ENCODE measurements around the gene FAM236C.
"Not testable (repeated sequence)": the region's sequence is repeated elsewhere in the genome, so short reads cannot be mapped to it uniquely, and the experiment has no call there.

The FAM236C gene

DNA sequence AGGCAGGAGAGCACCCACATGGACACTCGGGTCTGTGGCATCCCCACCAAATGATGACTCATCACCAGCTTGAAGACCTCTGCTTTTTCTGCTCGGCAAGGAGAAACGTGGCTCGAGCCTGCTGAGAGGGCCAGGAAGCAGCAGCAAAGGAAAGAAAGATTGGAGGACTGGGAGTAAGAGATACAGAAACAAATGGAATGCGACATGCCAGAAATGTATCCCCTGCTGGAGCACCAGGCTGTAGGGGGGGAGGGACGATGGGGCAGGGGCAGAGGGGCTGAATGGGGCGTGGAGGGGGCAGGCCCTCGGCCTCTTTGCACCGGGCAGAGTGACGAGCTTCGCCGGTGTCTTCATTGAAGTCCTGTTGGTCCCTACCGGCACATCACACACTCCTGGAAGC lies at the start of gene FAM236C:
Gene FAM236C (plus strand): TSS at position 301 of the 400 bp plus-strand sequence. CDS start 100 bp downstream, outside the sequence.
- DNase-seq, result not testable (repeated sequence)

DNA sequence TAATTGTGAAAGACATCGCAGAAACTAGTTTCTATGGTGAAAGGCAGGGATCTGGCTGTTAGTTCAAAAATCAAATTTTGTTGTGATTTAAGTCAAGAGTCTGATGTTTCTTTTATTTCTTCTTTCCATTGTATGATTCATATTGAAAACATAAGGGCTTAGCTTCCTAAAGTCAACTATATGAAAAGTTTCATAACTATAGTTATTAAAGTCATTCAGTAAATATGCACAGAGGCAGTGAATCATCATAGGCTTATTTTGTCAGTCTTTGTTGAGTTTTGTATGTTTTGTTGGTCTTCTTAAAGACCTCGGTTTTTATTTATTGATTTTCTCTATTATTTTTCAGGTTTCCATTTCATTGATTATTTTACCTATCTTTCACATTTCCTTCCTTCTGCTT lies 29.5 kb upstream of the FAM236C start:
- not testable (repeated sequence) for DNase-seq

DNA sequence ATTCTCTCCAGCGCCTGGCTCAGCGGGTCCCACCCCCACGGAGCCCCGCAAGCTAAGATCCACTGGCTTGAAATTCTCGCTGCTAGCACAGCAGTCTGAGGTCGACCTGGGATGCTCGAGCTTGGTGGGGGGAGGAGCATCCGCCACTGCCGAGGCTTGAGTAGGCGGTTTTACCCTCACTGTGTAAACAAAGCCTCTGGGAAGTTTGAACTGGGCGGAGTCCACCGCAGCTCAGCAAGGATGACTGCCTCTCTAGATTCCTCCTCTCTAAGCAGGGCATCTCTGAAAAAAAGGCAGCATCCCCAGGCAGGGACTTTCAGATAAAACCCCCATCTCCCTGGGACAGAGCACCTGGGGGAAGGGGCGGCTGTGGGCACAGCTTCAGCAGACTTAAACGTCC lies 22.7 kb upstream of the FAM236C start:
- not testable (repeated sequence) for DNase-seq

DNA sequence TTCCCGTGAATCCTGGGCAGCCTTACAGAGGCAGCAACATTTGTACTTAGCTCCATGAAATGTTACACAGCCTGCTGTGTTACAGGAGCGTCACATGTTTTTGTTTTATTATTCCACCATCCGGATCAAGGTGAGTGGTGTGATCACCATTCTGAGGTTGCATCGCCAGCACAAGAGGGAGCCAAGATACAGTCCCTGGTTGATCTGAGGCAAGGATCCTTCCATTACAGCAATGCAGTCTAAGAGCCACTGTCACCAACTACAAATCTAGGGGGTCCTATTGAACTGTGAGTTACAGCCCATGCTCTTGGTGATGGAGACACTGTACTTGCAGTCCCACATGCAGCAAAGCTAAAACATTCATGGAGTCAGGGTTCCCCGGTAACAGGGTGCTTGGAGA lies 3.7 kb downstream of the FAM236C start:
- DNase-seq, result not testable (repeated sequence)

DNA sequence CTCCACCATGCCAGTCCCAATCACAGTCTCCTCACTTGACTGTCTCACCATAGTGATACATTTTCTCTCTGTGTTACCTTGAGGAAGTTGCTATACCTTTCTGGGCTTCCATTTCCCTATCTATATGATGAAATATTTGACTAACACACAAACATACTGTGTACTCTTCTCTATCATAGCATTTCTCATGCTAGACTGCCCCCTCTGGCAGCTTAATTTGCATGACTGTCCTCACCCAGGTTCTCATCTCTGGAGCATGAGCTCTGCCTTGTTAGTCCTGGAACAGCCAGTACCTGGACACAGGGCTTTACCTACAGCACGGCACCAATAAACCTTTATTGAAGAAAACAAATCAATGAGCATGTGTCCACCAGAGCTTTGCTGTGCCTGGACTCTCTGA lies 19.9 kb downstream of the FAM236C start:
- DNase-seq, result not testable (repeated sequence)

DNA sequence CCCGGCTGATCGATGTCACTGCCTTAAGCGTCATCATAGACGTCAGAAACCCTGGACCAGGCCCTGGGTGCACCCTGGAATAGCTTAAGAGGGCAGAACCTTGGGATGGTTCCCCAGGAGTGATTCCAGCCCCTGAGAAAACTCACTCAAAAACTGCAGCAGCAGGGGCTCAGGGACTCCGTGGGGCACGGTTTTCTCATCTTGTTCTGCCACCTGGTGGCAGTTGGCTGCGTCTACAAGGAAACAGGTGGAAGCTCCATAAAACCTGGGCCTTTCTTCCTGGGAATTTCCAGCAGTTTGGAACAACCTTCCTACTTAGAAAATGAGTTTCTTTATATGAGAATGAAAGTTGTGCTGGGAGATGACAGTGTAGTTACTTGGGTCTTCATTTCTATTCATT lies 24.0 kb downstream of the FAM236C start:
- DNase-seq, result not testable (repeated sequence)

DNA sequence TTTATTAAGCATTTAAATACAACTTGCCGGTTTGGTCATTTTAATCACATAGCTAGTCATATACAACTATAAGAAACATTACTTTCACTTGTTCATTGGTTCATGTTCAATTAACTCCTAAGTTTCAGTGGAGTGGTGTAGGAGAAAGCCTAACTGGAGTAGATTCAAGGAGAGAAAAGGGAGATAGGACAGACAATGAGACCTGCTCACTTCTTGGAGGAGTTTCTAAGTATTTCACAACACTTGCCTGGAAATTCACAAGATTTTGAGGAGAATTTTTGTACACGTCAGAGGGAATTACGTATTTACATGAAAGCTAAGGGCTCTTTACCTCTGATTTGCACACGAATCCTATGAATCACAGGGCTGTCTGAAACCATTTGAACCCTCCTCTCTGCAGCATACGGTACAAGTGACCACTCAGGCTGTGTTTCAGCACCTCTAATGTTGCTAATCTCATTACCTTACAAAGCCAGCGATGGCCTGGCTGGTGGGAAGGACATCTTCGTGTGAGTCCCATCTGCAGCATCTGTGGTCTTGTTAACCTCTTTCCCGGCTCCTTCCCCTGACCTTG lies 24.6 kb downstream of the FAM236C start:
- DNase-seq, result not testable (repeated sequence)

DNA sequence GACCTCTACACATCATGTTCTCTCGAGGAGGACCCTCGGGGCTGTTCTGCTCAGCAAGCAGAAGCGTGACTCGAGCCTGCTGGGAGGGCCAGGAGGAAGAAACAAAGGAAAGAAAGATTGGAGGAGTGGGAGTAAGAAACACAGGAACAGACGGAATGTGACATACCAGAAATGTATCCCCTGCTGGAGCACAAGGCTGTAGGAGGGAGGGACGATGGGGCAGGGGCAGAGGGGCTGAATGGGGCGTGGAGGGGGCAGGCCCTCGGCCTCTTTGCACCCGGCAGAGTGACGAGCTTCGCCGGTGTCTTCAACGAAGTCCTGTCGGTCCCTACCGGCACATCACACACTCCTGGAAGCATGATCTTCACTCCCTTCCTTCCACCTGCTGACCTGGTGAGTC lies 25.5 kb downstream of the FAM236C start, which contains the start of gene FAM236A:
Gene FAM236A (plus strand): TSS at position 301 of the 400 bp plus-strand sequence. CDS start 57 bp downstream, at position 358.
- DNase-seq, result not testable (repeated sequence)

DNA sequence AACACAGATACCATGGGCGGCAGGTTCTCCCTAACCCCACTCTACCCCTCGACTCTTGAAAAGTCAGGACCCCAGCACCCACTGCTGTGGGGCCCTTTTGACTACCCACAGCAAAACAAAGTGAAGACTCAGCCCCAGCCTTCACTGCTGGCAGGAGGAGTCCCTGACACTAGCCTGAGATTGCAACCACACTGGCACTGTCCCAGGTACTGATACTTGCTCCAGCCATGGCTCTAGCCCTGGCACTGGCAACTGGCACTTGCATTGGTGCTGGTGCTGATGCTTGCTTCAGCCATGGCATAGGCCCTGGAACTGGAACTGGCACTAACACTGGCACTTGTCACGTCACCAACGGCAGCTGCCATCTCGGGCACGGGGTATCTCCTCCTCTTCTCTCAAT lies 29.9 kb downstream of the FAM236C start:
- not testable (repeated sequence) for DNase-seq

DNA sequence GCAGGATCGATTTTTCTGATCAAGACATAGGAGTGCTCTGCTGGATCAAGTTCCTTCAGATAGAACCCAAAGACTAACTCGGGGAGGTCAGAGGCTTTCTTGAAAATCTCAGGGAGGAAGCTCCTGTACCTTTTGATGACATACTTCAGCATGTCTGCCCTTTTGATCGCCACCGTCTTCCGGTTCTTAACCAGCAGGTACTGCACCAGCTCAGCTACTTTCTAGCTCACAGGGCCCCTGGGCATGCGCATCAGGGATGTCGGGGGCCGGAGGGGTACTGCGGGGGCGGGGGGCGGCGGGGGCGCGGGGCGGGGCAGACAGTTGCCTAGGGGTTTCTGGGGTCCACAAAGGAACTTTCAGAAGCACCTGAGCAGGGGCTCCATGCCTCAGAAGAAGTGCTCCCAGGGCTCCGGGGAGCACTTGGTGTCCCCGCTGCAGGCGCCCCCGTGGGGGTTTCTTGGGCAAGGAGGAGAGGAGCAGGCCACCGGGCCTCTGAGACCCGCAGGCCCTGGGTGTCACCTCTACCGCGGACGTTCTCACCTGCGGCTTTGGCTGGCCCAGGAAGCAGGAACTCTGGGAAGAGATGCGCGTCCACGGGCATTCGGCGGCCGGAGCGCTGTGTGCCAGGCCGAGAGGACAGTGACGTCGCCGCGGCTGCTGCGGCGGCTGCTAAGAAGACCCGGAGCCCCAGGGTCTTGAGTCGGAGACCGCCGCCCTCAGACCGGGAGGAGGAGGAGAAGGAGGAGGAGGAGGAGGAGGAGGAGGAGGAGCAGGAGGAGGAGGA lies 30.8 kb downstream of the FAM236C start:
- not testable (repeated sequence) for DNase-seq

DNA sequence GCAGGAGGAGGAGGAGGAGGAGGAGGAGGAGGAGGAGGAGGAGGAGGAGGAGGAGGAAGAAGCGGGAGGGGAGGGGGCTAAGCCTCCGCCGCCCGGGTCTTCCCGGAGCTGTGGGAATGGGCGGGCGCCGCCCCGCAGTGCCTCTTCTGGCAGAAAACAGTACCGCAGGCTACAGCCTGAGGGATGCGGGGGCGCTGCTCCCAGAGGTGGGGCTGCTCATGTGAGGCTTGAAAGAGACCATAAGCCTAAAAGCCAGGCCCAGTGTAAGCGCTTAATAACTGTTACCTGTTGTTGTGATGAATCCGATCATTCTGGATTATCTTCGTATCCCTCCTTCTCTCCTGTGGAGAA lies 31.4 kb downstream of the FAM236C start, which contains the start of gene DMRTC1:
Gene DMRTC1 (minus strand): TSS at position 19 of the 351 bp plus-strand sequence. CDS start 68,143 bp downstream, outside the sequence.
- not testable (repeated sequence) for DNase-seq

DNA sequence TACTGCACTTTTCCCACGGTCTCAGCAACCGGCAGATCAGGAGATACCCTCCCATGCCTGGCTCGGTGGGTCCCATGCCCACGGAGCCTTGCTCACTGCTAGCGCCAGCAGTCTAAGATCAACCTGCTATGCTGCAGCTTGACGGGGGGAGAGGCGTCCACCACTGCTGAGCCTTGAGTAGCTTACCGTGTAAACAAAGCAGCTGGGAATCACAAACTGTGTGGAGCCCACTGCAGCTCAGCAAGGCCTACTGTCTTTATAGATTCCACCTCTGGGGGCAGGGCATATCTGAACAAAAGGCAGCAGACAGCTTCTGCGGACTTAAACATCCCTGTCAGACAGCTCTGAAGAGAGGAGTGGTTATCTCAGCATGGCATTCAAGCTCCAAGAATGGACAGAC lies 47.6 kb downstream of the FAM236C start:
- DNase-seq, result not testable (repeated sequence)

Measured in stimulated activated CD4-positive, alpha-beta T cell treated with anti-CD3 and anti-CD28 coated beads, Interleukin-4, amount 100 ng/mL, for 1 hour (primary cell).